Measurements from ENCODE around the gene TMED7.

TMED7 gene

DNA sequence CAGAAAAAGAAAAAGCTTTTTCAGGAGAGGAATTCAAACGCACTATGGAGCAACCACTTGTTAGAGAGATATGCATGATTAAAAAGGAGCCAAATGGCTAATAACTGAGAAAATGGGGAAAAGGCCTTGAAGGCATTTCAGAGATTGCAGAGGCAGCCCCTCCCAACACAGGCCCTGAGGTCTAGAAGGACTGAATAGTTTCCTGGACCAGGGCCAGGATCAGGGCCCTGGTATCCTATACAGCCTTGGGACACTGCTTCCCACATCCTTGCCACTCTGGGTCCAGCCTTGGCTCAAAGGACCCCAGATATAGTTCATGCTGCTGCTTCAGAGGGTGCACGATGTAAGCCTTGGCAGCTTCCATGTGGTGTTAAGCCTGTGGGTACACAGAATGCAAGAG lies 60.6 kb downstream of the TMED7 start:
- TF ChIP-seq TCF12 (IDR thresholded peaks at IDR 0.05; ENCODE audit: low read depth) (no peak), FOXM1 (IDR thresholded peaks at IDR 0.05; ENCODE audit: borderline replicate concordance, low read depth) (no peak), TAF1 (IDR thresholded peaks at IDR 0.05; ENCODE audit: low read depth) (no peak)

Measured in Ishikawa (cell line).